HG02759 (cell line): ENCODE results near the gene SOCS3.
A peak's percentile ranks its signal among the peaks of the same experiment; 100 is the strongest.

ENCODE experiments used
- ATAC-seq: cut with Tn5 transposase; IDR thresholded peaks from one replicate; pipeline ENCODE4 v1.9.1; 2021; ENCODE audit warnings: mild to moderate bottlenecking, moderate library complexity; ENCODE audit not compliant: unreplicated experiment

SOCS3 gene

DNA sequence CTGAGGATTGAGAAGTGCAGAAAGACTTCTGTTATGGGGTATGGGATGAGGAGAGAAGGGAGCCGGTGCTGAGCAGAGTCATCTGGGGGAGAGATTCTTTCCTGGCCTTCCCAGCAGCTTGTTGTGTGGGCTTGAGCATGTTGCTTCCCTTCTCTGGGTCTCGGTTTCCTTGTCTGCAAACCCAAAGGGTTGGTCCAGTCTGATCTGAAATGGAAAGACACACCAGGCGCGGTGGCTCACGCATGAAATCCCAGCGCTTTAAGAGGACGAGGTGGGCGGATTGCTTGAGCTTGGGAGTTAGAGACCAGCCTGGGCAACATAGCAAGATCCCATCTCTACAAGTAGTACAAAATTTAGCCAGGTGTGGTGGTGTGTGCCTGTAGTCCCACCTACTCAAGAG lies 6.0 kb downstream of the SOCS3 start:
- no peak for ATAC-seq

DNA sequence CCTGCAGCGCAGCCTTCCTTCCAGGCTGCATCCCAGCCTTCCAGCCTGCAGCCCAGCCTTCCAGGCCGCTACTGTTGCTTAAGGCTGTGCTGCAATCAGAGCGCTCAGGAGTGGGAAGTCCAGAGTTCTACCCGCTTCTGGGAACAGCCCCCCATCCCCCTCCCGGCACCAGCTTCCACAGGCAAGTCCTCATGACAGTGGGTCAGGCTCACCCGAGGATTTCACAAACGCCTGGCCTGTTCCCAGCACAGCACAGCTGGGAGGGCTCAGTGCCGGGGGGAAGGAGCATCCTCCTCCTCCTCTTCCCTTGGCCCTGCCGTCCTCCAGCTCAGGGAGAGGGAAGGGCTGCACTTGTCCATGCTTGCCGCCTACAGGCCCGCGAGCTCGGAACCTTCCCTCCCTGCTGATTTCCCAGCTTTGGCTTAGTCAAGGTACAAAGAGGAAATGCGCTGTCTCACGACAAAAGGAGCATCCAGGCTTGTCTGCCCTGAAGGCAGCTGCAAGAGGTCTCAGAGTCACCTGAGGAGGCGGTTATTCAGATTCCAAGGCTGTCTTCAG lies 8.3 kb downstream of the SOCS3 start:
- no peak for ATAC-seq

DNA sequence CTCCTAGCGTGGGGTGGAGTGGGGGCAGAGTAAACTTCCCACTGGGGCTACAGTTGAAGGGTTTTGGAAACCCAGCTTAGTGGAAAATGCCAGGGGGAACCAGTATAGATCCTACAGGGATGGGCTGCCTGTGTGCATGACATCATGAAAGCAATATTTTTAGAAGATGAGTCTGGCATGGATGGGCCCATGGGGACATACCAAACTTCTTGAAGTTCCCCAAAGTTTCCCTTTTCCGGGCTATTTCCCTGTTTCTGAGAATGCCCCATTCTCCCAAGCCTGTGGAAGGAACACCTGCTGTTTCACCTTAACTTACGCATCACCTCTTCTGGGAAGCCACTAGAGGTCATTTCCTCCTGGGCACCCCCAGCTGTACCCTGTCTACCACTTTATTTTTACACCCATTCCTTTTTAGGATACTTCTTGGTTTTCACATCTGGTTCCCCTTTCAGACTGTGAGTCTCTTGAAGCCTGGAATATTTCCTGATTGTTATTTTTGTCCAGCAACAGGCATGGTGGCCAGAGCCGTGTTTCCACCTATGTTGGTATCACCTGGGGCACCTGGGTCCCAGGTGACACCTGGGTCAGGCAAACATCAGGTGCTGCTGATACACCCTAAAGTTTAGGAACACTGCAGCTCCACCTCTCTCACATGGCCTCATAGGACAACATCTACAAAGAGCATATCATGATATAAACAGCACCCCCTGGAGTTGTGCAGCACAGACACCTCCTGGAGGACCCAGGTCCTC lies 9.8 kb downstream of the SOCS3 start:
- ATAC-seq: no peak

- no peak for ATAC-seq
Measured at GRCh38 chr17:78348055-78348770, 11.7 kb downstream of the SOCS3 start.

- no peak for ATAC-seq
Measured at GRCh38 chr17:78347453-78347852, 12.4 kb downstream of the SOCS3 start.

DNA sequence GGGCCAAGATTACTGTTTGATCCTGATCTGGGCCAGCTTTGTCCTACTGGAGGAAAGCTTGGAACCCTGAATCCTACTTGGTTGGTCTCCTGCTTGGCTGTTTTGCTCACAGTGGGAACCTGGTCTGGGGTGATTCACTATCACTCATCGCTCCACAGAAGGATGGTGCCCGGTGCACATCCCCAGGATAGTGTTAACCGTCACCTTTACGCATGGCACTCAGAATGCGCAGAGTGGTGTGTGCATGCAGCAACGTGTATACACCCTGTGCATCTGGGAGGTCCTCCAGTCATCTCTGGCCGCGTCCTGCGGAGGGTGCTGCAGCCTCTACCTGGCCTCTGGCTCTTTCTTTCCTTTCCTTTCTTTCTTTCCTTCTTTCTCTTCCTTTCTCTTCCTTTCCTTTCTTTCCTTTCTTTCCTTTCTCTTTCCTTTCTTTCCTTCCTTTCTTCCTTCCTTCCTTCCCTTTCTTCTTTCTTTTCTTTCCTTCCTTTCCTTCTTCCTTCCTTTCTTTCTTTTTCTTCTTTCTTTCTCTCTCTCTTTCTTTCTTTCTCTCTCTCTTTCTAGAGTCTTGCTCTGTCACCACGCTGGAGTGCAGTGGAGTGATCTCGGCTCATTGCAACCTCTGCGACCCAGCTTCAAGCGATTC lies 13.1 kb downstream of the SOCS3 start:
- no peak for ATAC-seq

DNA sequence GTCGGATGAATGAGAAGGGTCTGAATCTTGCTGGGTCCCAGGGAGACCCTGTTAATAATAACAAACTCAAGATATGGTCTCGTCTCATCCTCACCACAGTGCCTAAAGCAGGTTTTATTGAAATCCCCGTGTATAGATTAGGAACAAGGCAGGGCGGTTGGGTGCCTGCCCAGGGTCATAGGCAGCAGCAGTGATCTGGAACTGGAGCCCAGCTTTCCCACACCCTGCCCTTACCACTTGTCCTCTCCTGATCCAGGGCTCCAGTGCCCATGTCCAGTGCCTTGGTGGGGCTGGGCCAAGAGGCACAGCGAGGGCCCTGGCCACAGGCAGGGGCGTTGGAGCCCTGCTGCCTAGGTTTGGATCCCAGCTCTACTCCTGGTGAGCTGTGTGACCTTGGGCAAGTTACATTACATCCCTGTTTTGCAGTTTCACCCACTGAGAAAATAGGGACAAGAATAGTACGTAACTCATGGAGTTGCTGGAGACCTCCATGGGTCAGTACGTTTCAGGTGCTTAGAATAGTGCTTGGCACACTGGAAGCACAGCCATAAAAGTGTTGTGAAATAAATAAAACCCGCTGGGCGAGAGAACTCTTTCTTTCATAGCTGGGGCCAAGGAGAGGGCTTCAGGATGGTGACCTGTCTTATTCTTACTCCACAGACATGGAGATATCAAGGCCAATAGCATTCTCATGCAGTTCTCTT lies 13.9 kb downstream of the SOCS3 start:
- no peak for ATAC-seq

- no peak for ATAC-seq
Measured at GRCh38 chr17:78345172-78345571, 14.7 kb downstream of the SOCS3 start.

DNA sequence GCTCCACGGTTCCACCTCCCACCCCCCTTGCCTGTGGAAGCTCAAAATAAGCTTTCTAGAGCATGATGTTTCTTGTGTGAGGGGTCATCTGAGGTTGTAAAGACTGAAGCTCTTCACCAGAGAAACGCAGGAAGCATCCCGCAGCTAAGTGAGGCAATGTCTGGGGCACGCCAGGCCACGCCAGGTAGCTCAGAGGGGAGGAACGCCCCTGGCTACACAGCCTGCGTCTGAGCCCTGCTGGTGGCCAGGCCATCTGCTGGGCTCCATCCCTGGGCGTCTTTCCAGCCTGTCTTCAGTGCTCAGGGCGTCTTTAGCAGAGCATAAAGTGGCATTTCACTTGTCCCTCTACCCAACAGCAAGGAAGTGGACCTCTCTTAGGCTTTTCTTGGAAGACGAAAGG lies 15.2 kb downstream of the SOCS3 start:
- ATAC-seq: no peak

DNA sequence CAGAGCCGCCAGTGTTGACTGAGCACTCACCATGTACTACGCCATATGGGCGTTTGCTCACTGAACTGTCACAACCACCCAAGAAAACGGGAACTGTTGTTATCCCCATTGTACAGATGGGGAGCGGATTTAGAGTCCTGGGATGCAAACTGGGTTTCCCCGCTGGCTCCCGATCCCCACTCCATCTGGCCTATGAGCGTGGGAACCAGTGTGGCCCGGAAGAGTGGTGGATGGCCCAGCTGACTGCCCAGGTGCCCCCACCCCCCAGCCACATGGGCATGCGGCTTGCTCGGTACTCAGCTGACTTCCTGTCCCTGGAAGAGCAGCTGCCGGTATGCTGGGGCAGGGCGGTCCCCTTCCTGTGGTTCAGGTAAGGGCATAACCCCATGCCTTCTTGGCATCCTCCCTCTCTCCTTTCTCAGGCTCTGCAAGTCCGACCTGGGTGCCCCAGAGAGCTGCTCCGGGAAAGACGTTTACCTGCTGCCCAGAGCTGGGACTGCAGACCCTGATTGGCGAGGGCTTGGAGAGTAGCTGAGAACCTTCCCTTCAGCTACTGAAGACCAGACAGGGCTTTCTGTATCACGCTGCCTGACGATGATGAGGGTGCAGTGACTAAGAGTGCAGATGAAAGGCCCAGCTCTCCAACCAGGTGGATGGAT lies 16.2 kb downstream of the SOCS3 start:
- ATAC-seq: peak; percentile 46

GRCh38 chr17:78343187-78343542 lies 16.7 kb downstream of the SOCS3 start:
- no peak for ATAC-seq

- ATAC-seq: no peak
Measured at GRCh38 chr17:78342449-78343186, 17.3 kb downstream of the SOCS3 start.

- no peak for ATAC-seq
Measured at GRCh38 chr17:78341559-78342448, 18.1 kb downstream of the SOCS3 start.

DNA sequence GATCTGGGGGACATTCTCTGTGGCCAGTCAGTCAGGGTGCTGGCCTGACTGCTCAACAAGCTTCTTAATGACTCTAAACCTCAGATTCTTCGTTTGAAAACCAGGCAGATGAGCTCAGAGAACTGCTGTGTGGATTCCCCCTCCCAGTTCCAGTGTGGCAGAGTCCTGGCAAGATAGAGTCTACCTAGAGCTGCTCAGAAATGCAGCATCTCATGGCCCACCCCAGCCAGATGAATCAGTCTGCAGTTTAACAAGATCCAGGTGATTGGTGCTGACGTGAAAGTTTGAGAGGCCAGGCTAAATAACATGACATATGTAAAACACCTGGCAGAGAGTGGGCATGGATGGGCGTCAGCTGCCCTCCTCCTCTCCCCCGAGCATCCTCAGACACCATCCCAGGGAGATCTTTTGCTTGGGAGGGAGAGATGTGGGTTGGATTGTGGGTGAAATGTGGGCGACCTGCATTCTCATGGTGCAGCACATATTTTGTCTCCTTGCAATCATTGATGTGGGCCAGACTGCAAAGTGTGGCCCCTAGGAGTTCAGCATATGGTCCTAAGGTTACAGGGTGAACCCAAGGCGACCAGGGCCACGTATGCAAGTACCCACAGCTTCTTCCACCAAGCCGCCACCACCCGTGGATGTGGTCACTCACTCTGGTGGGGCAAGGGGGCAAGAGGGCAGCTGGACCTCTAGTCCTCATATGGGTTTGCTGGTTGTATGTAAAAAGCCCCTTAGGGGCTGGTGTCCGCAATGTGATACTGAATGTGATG lies 19.5 kb downstream of the SOCS3 start:
- no peak for ATAC-seq

DNA sequence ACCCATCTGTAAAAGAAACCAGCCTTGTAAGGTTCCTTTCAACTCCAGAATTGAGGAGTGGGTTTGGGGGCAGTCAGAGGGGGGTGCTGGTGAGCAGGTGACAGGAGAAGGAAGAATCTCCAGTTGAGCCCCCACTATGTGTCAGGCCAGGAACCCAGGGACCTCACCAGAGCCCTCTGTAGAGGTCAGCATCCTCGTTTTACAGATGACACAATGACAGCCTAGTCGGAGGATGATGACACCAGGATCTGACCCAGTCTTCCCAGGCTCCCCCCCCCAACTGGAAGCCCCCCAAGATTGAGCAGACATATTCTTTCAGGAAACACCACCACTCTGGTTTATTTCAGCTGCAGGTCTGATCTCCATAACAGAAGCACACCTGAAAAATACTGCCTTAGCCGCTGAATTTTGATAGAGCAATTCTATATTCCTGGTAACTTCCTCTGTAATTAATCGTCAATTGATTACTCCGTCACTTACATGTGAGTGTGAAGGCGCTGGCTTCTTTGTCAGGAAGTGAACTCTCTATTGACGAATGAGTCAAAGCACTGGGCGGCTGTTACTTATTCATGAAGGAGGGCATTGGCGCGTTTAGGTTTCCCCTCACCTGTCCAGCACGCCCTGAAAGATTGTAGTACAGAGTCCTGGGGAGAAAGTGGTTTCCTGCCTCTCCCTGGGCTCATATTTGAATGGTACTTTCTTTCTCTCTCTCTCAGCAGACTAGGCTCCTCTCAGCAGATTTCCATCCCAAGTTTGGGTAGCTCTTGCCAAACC lies 21.2 kb downstream of the SOCS3 start:
- ATAC-seq: no peak

DNA sequence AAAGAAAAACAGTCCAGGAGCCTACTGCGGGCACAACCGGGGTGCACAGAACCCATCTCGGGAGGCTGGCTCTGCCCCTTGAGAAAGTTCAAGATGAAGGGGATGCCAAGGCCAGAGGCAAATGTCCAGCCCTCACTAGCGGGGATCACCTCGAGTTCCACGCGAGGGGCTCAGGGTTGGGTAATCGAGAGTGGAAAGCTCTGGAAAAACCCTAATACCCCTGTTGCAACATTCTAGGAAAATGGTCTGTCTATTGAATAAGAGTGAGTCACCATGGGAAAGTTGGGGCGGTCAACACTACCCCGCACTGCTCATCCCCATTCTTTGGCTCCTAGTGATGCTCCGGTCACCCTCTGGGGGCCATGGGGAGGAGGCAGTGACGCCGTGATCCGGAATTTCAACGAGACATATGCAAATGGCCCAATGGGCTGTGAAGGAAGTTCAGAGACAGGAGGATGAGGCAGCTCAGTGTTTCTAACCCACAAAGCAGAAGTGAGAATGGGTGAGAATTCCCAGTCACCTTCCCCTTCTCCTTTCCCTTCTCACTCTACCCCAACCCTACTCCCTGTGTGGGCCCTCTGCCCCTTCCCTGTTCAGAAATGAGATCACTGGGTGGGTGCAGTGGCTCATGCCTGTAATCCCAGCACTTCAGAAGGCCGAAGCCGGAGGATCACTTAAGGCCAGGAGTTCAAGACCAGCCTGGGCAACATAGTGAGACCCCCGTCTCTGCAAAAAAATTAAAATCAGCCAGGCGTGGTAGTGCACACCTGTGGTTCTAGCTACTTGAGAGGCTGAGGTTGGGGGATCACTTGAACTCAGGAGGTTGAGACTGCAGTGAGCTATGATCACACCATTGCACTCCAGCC lies 22.4 kb downstream of the SOCS3 start:
- ATAC-seq: peak; percentile 58

DNA sequence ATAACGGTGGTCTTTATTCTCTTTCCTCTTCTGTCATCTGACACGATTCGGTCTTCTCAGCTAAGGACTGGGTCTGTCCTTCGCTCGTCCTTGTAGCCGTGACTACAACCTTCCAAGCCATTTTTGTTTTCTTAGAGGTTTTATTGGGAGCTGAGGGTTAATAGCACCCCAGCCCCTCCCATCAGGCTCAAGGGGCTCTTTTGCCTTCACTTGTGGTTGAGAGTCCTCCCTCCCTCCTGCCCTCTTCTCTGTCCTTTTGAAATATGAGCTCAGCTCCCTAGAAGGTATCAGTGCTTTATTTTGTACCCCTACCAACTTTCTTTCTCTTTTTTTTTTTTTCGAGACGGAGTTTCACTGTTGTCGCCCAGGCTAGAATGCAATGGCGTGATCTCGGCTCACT lies 24.7 kb downstream of the SOCS3 start:
- no peak for ATAC-seq
